HL-60 (cell line): ENCODE data around the gene TRAF1.

Source experiments
- GABPA ChIP-seq: IDR thresholded peaks from 2 replicates; pipeline ENCODE4 v1.6.1; 2012; ENCODE audit warnings: low read depth
- POLR2AphosphoS5 ChIP-seq: IDR thresholded peaks from 2 replicates; pipeline ENCODE4 v1.6.1; 2012; ENCODE audit warnings: low read depth
- TF ChIP-seq, protein P1 (sequence below): IDR thresholded peaks from one replicate; pipeline ENCODE4 v1.5.1; 2011; ENCODE audit warnings: low read length, control low read depth, inconsistent platforms; ENCODE audit not compliant: insufficient read depth

GRCh38 chr9:120970244-120970643, 43.6 kb upstream of the TRAF1 start:
- TF ChIP-seq, protein P1, sequence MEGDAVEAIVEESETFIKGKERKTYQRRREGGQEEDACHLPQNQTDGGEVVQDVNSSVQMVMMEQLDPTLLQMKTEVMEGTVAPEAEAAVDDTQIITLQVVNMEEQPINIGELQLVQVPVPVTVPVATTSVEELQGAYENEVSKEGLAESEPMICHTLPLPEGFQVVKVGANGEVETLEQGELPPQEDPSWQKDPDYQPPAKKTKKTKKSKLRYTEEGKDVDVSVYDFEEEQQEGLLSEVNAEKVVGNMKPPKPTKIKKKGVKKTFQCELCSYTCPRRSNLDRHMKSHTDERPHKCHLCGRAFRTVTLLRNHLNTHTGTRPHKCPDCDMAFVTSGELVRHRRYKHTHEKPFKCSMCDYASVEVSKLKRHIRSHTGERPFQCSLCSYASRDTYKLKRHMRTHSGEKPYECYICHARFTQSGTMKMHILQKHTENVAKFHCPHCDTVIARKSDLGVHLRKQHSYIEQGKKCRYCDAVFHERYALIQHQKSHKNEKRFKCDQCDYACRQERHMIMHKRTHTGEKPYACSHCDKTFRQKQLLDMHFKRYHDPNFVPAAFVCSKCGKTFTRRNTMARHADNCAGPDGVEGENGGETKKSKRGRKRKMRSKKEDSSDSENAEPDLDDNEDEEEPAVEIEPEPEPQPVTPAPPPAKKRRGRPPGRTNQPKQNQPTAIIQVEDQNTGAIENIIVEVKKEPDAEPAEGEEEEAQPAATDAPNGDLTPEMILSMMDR = no peak
- TF ChIP-seq POLR2AphosphoS5 (no peak), GABPA (no peak)
